ENCODE data around the gene FMOD. TPM values are rescaled to one million over a fixed set of nuclear protein-coding genes. Genes with fewer than 3 reads are reported as not detected.
A peak's percentile ranks its signal among the peaks of the same experiment; 100 is the strongest.
"Not testable (repeated sequence)": the region's sequence is repeated elsewhere in the genome, so short reads cannot be mapped to it uniquely, and the experiment has no call there.

FMOD gene
- total RNA-seq, 1 donor from 2014 or later = 4.4 TPM

DNA sequence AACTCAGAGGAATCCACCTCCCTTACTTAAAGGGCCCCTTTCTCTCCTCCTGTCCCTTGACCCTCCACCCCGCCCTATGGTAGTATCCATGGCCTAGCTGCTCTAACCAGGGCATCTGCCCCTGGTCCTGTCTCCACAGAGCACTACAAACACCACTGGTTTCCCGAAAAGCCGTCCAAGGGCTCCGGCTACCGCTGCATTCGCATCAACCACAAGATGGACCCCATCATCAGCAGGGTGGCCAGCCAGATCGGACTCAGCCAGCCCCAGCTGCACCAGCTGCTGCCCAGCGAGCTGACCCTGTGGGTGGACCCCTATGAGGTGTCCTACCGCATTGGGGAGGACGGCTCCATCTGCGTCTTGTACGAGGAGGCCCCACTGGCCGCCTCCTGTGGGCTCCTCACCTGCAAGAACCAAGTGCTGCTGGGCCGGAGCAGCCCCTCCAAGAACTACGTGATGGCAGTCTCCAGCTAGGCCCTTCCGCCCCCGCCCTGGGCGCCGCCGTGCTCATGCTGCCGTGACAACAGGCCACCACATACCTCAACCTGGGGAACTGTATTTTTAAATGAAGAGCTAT, 43.9 kb downstream of the FMOD start:
- DNase-seq (ENCODE audit: low read depth) = peak; percentile 73

GRCh38 chr1:203306089-203306964, 44.6 kb downstream of the FMOD start:
- DNase-seq (ENCODE audit: low read depth) = peak; percentile 98

- no peak for DNase-seq (ENCODE audit: low read depth)
Observed at GRCh38 chr1:203305809-203306088, 45.2 kb downstream of the FMOD start.

- peak; percentile 93 for DNase-seq (ENCODE audit: low read depth)
Observed at GRCh38 chr1:203304919-203305808, 45.8 kb downstream of the FMOD start, which contains the start of gene BTG2. BTG2 (plus strand) TSS chr1:203305519; CDS start chr1:203305607, 88 bp downstream.

DNA sequence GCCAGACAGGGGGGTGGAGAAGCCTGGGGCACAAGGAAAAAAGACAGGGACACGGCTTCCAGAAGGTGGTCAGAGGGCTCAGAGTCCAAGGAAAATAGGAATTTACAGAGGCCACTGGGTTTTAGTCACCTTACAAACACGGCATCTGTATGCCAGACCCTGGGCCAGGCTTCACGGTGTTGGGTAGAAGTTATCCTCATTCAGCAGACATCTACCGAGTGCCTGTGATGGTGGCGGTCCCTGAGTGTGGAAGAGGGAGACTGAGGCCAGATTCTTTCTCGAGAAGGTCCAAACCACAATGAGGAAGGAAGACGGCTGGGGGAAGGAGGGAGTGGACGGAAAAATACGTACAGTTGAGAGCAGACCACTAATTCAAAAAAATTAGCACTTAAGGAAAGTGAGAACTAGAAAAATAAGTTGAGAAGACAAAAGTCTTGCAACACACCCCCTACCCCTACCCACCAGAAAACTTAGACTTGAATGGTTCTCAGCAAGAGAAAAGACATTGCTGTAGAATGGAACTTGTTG, 46.5 kb downstream of the FMOD start:
- DNase-seq (ENCODE audit: low read depth) = no peak

GRCh38 chr1:203302894-203303293, 48.0 kb downstream of the FMOD start:
- DNase-seq (ENCODE audit: low read depth) = no peak

DNA sequence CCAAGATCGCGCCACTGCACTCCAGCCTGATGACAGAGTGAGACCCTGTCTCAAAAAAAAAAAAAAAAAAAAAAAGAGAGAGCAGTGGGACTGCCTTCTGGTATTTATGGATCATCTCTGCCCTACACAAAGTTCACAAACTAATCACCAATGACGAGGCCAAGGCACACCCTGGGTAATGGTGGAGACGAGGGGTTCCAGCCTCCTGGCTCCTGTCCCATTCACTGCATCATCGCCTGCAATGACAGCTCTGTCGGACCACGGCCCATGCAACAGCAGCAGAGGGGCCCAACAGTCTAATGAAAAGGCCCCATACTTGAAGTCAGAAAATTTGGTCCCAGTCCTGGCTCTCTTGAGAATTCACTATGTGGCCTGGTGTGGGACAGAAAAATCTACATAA, 48.5 kb downstream of the FMOD start:
- no peak for DNase-seq (ENCODE audit: low read depth)

DNA sequence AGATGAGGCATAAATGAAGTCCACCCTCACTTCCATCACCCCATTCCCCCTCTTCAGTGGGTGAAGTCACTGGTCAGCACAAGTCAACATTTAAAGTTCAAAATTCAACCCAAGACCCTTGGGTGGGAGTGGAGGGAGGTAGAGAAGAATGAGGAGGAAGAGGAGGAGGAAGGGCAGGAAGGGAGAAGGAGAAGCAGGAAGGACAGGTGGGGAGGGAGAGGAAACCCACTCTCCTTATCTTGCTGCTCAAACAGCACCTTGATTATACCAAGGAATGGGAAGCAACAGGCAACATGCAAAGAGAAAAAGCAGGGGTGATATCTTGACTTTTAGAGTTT, 49.6 kb downstream of the FMOD start:
- no peak for DNase-seq (ENCODE audit: low read depth)

DNA sequence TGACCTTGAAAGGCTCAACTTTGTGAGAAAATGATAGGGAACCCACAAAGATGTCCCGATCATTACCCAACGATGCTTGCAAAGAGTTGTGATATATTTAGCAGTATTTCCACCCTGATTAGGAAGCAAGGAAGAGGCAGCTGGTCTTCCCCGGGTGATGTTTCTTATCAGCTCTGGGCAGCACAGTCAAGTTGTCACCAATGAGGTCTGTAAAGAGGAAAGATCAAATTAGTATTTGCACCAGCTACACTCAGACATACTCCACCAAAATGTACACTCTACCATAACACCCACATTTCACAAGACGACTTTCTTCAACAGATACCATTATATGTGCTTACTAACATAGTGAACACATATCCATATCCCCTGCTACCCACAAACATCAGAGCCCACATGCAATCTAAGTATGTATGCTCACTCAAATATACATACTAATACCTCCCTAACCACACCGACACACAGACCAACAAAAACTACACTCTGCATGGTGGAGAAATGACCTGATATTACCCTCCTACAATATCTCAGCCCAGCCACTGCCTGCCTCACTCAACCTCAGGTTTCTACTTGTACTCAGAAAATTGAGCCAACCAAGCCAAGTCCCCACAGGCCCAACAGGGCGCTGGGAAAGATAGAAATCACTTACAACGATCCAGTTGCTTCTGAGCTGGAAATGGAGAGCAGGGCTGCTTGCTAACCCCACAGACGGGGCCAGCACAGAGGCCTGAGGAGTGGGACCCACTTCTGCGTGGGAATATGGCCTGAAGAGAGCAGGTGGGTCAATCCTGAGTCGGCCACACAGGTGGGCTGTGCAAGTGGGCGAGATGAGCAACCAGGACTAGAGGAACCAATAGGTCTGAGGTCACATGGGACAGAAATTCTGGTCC, 50.2 kb downstream of the FMOD start:
- peak; percentile 53 for DNase-seq (ENCODE audit: low read depth)

DNA sequence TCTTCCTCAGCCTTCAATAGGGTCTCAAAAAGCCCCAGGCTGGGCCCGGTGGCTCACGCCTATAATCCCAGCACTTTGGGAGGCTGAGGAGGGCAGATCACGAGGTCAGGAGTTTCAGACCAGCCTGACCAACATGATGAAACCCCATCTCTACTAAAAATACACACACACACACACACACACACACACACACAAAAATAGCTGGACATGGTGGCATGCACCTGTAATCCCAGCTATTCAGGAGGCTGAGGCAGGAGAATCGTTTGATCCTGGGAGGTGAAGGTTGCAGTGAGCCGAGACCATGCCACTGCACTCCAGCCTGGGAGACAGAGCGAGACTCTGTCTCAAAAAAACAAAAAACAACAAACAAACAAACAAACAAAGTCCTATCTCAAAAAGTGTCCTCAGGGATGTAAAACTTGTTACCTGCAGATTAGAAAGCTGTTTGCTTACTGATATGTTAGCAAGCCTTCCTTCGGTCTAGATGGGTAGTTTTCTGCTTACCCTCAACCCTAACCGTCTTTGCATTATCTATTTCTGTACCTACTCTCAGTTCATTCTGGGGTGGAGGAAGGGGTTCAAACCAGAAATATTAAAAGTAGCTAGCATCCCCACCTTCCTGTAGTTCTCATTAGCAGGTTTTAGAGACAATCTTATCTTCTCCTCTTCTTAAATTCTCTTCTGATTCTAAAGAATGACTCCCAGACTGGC, 51.0 kb downstream of the FMOD start:
- not testable (repeated sequence) for DNase-seq (ENCODE audit: low read depth)

DNA sequence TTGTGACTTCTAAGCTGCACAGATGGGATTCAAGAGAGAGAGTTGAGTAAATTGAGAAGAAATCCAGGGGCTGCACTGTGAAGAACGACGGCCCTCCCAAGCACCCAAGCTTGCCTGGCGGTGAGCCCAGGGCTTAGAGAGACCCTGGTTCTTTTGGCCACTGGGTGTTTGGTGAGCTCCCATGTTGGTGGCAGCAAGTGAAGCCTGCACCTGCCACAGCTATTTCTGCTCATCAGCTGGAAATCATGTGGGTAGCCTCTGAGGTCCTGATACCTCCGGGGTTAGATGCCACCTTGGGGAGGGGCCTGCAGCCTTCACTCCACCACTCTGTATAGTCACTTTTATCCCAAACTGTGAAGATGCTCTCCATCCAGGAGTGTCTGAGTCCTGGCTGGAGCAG, 51.8 kb downstream of the FMOD start:
- DNase-seq (ENCODE audit: low read depth) = peak; percentile 90

DNA sequence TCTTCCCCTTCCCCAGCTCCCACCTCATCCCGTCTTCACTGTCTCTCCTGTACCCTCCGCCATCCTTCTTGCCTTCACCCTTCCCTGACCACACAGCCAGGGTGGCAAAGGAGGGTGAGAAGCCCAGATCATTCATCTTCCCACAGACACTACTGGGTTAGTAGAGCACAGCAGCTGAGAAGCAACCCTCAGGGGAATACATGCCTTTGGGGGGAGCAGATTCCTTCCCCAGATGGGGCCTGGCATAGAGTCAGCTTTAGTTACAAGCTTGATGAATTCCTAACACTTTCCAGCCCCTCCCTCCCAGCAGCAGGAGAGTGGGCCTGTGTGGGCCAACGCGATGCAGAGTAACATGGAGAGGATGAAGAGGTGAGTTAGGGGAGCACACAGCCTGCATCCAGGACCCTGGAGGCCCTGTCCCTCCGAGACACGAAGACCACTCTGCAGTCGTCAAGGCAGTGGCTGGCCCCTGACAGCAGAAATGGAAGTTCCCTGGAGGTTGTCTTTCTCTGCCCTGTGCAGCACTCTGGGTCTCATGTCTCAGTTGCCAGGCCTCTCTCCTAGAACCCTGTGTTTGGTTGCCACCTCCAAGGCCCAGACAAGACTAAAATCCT, 54.4 kb downstream of the FMOD start:
- DNase-seq (ENCODE audit: low read depth) = peak; percentile 89

- no peak for DNase-seq (ENCODE audit: low read depth)
Observed at GRCh38 chr1:203295796-203296195, 55.1 kb downstream of the FMOD start.

- DNase-seq (ENCODE audit: low read depth) = peak; percentile 43
Observed at GRCh38 chr1:203291201-203292096, 59.5 kb downstream of the FMOD start.
